GM18498 (cell line): ENCODE results near the gene PXDN.
"Not testable (repeated sequence)": the region's sequence is repeated elsewhere in the genome, so short reads cannot be mapped to it uniquely, and the experiment has no call there.

Experiments used
- ATAC-seq: cut with Tn5 transposase; IDR thresholded peaks from one replicate; pipeline ENCODE4 v1.9.1; 2021; ENCODE audit warnings: mild to moderate bottlenecking, moderate library complexity; ENCODE audit not compliant: unreplicated experiment

PXDN gene

DNA sequence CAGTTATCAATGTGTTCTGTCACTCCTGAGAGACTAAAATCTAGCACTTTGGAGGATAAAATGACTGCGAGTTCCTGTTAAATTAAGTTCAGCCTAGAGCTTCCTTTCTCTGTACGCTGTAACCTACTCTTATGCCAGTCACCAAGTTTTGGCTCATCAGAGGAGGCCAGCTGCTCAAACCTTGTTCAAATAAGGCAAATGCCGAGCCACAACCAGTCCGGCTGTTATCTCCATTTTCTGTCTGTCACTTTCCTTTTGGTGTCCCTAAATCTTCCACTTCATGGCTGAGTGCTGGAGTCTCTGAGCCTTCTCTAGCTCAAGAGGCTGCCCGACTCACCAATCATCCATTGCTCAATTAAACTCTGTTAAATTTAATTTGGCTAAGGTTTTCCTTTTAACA is 33.5 kb upstream of the PXDN start:
- ATAC-seq: no peak

DNA sequence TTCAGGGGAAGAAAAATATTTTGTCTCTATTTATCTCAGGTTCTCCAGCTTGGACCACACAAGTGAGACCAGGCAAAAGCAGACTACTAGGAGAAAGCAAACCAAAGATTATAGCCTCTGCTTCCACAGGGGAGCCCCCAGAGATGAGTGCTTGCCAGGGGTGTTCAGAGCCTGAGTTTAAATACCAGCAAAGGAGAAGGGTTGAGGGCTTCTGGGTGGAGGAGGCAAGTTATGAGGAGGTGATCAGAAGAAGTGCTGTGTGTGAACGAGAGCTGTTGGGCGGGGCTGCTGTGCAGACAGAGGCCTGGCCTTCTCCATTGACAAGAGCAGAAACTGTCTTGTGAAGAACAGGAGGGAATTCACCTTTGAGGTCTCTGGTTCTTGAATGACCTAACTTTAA is 32.8 kb upstream of the PXDN start:
- no peak for ATAC-seq

GRCh38 chr2:1775511-1776035 is 31.3 kb upstream of the PXDN start:
- no peak for ATAC-seq

DNA sequence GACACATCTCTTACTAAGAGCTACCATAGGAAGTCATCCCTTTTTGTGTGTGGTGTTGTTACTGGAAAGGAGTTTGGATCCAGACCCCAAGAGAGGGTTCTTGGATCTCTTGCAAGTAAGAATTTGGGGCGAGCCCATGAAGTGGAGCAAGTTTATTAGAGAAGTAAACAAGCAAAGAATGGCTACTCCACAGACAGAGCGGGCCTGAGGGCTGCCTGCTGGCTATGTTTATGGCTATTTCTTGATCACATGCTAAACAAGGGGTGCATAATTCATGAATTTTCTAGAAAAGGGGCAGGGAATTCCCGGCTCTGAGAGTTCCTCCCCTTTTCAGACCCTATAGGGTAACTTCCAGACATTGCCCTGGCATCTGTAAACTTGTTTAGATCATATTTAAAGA is 30.6 kb upstream of the PXDN start:
- ATAC-seq: no peak

DNA sequence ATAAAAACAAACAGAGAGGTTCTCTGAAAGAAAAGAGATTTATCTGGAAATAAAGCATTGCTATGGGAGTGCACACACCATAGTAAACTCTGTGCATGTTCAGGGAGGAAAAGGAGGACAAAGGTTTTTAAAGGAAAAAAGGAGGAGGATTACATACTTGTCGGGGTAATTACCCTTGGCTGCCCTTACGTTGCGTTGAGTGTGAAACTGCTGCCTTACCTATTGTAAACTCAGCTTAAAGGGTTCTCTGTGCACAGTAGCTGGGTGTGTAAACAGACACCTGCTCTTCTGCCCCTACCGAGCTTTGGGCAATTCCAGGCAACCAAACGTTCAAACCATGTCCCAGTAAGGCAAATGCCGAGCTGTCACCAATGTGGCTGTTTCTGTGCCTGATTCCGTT is 29.6 kb upstream of the PXDN start:
- no peak for ATAC-seq

DNA sequence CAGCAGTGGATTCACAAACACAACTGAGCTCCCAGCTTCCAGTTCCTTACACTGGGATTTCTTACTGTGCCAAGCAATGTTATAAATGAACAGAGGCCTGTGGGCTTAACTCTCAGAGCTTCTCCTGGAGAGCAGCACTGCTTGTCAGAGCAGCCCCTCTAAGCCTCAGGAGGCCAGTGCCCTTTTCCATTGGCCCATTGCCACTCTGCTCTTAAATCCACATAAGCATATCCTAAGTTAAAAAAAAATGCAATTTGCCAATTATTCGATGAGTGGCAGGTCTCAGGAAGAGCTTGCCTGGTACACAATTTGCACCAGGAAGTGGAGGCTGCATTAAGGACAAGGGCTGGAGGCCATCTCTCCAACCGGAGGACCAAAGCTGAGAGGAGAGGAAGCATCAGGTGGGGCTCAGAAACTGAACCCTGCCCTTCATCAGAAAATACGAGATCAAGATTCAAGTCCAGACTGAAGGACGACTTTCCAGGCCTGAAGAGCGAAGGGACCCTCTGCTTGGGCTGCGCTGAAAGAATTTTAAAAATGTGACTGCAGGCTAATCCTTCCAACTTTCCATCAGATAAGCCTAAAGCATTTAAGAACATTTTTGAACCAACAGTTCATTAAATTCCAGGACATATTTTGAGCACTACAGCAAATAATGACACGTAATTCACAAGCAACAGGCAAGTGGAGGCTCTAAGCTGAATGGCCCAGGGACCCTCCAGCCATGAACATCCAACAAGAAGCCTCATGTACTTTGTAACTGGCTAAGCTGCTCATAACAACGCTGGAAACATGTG is 28.4 kb upstream of the PXDN start:
- ATAC-seq: no peak

DNA sequence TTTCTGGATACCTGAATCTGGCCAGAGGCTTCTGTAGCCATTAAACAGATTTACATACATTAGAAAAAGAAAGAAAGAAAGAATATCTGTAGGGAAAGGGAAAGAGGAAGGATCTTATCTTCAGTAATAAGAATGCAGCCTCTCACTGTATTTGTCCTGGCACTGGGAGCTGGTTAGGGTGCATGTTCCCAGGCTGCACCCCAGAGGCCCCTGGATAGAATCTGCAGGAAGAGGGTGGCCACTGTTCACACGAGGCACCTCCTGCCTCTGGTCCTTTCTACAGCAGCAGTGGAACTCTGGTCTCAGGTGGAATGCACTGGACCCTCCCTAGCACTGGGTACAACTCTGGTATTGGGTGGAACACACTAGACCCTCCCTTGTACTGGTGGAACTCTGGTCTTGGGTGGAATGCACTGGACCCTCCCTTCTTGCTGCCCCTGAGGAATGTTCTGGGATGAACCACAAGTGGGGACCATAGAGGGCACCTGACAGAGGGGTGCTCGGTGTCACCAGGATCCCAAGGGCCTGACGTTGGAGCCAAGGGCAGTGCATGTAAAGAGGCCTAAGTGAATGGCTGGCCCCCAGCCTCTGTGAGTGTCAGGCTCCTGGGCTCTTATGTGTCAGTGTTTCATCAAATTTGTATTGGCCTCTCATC is 27.4 kb upstream of the PXDN start:
- no peak for ATAC-seq

- no peak for ATAC-seq
Observed at GRCh38 chr2:1770566-1771380, 26.5 kb upstream of the PXDN start.

GRCh38 chr2:1769703-1770422 is 25.5 kb upstream of the PXDN start:
- no peak for ATAC-seq

DNA sequence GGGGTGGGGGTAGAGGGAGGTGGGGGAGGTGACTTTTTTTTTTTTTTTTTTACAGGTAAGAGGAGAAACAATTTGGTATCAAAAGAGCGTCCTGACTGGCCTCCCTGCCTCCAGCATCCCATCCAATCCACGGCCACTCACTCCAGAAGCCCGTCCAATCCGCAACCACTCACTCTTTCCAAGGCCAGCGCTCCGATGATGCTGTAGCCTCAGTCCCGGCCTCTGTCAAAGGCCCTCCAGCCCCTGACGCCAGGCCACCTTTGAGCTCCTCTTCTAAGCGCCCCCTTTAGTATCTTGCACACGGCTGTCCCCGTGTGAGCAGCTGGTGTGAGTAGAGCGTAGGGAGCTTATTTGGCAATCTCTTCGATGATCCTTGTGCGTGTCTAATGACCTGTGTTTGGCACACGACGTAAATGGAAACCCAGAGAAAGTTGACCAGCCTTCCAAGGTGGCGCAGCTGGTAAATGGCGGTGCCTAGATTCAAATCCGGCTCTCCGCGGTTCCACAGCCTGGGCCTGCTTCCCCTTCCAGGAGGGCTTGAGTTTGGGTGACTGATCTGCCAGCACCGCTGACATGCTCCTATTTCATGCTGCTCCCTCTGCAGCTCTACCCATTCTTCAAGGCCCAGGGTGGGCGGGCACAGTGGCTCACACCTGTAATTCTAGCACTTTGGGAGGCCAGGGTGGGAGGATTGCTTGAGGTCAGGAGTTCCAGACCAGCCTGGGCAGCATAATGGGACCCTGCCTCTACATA is 23.8 kb upstream of the PXDN start:
- no peak for ATAC-seq

DNA sequence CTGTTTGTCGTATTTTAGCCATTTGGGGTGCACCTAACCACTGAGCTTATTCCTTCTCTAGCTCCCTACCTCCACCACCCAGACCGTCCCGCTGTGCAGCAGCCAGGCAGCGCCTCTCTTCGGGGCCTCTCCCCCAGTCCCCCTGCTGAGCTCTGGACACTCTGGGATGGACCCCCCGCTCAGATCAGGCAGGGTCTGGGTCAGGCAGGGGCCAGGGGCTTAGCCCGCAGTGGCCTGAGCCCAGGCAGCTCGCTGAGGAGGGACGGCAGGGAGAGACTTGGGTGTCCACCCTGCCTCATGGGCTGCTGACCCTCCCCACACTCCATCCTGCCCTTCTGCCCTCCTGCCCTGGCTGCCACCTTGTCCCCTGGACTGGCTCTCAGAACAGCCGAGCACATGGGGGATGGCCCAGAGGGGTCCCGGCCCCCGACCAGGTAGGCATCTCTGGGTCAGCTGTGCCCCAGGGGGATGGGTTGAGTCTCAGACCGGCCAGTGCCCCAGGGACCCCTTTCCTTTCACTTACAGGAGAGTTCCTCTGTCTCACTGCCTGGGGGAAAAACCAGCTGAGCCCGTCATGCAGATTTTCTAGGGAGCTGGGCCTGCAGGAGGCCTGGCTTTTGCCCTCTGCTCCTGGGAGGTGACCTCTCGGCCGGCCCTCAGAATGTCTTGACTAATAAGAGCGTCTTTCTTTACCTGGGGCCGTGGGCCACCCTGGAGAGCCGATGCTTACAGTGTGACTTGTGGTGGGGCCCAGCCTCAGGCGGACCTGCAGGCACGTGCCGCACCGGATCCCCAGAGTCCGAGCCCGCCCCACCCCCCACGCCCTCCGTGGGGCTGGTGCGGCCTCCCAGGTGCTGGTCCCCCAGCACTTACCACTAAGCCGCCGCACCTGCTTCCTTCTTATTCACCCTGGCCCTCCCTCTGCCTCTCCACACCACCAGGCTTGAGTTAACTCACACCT is 22.8 kb upstream of the PXDN start:
- ATAC-seq: no peak

- no peak for ATAC-seq
Observed at GRCh38 chr2:1766425-1766824, 22.1 kb upstream of the PXDN start.

DNA sequence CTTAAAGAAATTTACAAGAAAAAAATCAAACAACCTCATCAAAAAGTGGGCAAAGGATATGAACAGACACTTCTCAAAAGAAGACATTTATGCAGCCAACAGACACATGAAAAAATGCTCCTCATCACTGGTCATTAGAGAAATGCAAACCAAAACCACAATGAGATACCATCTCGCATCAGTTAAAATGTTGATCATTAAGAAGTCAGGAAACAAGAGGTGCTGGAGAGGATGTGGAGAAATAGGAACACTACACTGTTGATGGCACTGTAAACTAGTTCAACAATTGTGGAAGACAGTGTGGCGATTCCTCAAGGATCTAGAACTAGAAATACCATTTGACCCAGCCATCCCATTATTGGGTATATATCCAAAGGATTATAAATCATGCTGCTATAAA is 20.9 kb upstream of the PXDN start:
- not testable (repeated sequence) for ATAC-seq

DNA sequence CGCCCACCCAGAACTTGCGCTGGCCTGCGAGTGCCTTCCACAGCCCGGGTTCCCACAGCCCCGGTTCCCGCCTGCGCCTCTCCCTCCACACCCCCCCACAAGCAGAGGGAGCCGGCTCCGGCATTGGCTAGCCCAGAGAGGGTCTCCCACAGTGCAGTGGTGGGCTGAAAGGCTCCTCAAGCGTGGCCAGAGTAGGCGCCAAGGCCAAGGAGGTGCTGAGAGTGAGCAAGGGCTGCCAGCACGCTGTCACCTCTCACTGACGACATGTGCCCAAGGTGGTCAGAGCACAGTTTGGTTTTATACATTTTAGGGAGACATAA is 15.3 kb upstream of the PXDN start:
- ATAC-seq: no peak

DNA sequence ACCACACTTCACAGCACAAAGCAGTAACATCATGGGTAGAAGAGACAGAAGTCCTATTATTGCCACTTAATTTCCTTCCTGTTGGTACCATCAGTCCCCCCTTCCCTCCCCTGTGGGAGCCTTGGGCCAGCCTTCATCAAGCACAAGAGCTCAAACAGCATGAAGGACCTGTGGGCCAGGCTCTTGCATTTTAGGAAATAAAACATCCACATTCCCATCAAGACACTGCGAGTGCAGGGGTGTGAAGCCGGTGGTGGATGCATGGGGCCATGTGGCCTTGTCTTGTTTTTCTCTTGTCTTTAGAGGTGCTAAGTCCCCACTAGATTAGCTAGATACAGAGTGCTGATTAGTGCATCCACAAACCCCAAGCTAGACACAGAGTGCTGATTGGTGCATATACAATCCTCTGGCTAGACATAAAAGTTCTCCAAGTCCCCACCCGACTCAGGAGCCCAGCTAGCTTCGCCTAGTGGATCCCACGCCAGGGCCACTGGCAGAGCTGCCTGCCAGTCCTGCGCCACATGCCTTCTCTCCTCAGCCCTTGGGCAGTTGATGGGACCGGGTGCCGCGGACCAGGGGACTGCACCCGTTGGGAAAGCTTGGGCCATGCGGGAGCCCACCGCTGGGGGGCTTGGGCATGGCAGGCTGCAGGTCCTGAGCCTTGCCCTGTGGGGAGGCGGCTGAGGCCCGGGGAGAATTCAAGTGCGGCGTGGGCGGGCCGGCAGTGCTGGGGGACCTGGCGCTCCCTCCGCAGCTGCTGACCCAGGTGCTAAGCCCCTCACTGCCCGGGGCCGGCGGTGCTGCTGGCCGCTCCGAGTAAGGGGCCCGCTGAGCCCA is 14.7 kb upstream of the PXDN start:
- no peak for ATAC-seq

DNA sequence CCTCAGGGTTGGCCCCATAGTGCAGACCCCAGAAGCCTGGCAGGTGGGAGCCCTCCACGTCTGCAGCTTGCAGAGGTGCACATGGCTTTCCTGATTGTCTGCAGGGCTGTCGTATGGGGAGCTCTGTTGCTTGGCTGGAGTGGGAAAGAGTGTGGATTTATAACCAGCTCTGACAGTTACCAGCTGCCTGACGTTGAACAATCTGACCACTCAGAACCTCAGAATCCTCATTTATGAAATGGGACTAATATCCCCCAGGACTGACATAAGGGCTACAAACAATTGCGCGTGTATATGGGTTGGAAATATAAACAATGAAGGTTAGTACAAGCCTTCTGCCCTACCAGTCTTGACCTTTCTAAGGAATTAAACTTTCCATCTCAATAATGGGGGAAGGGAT is 13.9 kb upstream of the PXDN start:
- ATAC-seq: no peak

GRCh38 chr2:1757567-1757966 is 13.3 kb upstream of the PXDN start:
- ATAC-seq: no peak

GRCh38 chr2:1757146-1757545 is 12.8 kb upstream of the PXDN start:
- not testable (repeated sequence) for ATAC-seq
